Ishikawa (cell line): ENCODE measurements around the gene BTN3A1.

Experiments
- CEBPB ChIP-seq: IDR thresholded peaks from 2 replicates; pipeline ENCODE4 v1.6.1; 2012
- CREB1 ChIP-seq: IDR thresholded peaks from 2 replicates; pipeline ENCODE4 v1.6.1; 2012; ENCODE audit warnings: low read depth
- EGR1 ChIP-seq: IDR thresholded peaks from 2 replicates; pipeline ENCODE4 v1.6.1; 2012
- EP300 ChIP-seq: IDR thresholded peaks from 2 replicates; pipeline ENCODE4 v1.6.1; 2012; ENCODE audit warnings: borderline replicate concordance
- FOXM1 ChIP-seq: IDR thresholded peaks from 2 replicates; pipeline ENCODE4 v1.6.1; 2012; ENCODE audit warnings: low read depth, borderline replicate concordance
- MAX ChIP-seq: IDR thresholded peaks from 2 replicates; pipeline ENCODE4 v1.6.1; 2012
- NFIC ChIP-seq: IDR thresholded peaks from 2 replicates; pipeline ENCODE4 v1.6.1; 2012
- RAD21 ChIP-seq: IDR thresholded peaks from 2 replicates; pipeline ENCODE4 v1.6.1; 2012; ENCODE audit warnings: low read depth
- REST ChIP-seq: IDR thresholded peaks from 2 replicates; pipeline ENCODE4 v1.6.1; 2012; ENCODE audit warnings: low read depth, mild to moderate bottlenecking
- TAF1 ChIP-seq: IDR thresholded peaks from 2 replicates; pipeline ENCODE4 v1.6.1; 2012; ENCODE audit warnings: low read depth, mild to moderate bottlenecking
- TCF12 ChIP-seq: IDR thresholded peaks from 2 replicates; pipeline ENCODE4 v1.6.1; 2012; ENCODE audit warnings: low read depth
- TEAD4 ChIP-seq: IDR thresholded peaks from 2 replicates; pipeline ENCODE4 v1.6.1; 2012
- YY1 ChIP-seq: IDR thresholded peaks from 2 replicates; pipeline ENCODE4 v1.6.1; 2012; ENCODE audit warnings: low read depth
- ZBTB7A ChIP-seq: IDR thresholded peaks from 2 replicates; pipeline ENCODE4 v1.6.1; 2012; ENCODE audit warnings: low read depth
- TF ChIP-seq, protein P1 (sequence below): IDR thresholded peaks from 2 replicates; pipeline ENCODE4 v1.6.1; 2012

BTN3A1 gene

DNA sequence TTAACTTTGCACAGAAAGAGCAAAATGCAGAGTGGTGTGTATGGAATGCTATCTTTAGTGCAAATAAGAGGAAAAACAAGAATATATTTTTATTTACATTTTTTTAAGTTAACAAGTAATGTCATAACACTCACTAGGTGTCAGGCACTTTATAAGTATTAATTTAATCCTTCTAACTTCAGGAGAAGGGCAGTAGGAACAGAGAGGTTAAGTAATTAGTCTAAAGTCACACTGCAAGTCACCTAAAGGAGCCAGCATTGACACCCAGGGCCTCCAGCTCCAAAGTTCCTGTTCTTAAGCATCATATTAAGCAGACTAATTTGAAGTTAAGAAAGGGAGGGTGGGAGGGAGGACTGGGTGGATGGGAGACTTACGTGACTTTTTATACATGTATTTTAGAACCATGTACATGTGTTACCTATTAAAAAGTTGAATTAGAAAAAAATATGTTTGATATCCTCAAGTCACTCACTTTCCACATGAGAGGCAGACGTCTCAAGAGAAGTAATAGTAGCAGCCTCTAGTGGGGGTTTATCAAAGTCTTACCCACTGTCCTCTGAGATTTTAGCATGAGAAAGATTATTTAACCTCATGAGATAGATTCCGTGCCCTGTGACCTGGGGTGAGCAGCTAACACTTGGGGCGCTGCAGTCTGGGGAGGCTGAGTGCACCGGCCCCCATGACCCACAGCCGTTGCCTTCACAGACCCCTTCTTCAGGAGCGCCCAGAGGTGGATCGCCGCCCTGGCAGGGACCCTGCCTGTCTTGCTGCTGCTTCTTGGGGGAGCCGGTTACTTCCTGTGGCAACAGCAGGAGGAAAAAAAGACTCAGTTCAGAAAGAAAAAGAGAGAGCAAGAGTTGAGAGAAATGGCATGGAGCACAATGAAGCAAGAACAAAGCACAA lies 7.0 kb downstream of the BTN3A1 start:
- TF ChIP-seq TCF12 (no peak), RAD21 (no peak), CREB1 (no peak), ZBTB7A (no peak), TEAD4 (no peak), TAF1 (no peak), NFIC (no peak), CEBPB (no peak), REST (no peak), YY1 (no peak), EP300 (no peak), EGR1 (no peak), FOXM1 (no peak), MAX (no peak)
- TF ChIP-seq, protein P1, sequence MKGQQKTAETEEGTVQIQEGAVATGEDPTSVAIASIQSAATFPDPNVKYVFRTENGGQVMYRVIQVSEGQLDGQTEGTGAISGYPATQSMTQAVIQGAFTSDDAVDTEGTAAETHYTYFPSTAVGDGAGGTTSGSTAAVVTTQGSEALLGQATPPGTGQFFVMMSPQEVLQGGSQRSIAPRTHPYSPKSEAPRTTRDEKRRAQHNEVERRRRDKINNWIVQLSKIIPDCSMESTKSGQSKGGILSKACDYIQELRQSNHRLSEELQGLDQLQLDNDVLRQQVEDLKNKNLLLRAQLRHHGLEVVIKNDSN: no peak

DNA sequence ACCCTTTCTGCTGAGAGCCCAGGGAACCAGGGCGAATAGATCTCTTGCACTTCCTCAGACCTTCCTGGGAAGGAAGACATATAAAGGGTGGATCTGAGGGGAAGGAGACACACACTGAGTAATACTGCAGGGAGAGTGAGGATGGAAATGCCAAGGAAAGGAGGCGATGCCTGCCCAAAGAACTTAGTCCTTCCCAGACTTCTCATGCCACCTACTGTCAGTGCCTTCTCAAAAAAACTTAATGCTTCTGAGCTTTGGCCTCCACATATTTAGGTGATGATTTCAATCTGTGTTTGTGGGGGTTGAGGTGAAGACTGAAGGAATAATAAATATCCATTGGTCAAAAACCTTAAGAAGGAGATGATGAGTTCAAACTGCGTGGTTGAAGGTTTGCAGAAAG lies 9.7 kb downstream of the BTN3A1 start:
- TF ChIP-seq EP300 (no peak), EGR1 (no peak), YY1 (no peak), RAD21 (no peak), MAX (no peak), CEBPB (no peak), TCF12 (no peak), TAF1 (no peak), REST (no peak), TEAD4 (no peak), FOXM1 (no peak), CREB1 (no peak), NFIC (no peak)
- TF ChIP-seq, protein P1: no peak

DNA sequence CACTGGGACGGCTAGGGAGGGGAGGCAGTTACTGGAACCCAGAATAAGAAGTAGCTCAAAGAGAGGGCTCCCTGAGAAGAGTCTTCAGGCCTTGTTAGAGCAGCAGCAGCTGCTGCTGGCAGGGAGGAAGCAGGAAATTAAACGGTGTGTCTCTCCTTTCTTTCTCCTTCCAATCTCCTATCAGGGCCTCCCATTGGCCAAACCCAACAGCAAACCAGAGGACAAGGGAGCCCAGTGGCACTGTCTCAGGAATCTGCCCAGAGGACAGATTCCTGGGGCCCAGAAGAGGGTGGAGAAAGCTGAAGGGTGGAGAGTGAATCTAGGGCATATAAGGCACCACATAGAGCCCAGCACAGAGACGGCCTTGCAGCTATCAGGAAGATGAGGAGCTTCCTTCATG lies 10.2 kb downstream of the BTN3A1 start:
- TF ChIP-seq TEAD4: no peak
- TF ChIP-seq ZBTB7A: no peak
- TF ChIP-seq CEBPB: no peak
- no peak for TF ChIP-seq EGR1
- TF ChIP-seq YY1: no peak
- no peak for TF ChIP-seq EP300

GRCh38 chr6:26412954-26413353 lies 10.9 kb downstream of the BTN3A1 start:
- no peak for TF ChIP-seq EGR1
- TF ChIP-seq NFIC: no peak
- no peak for TF ChIP-seq EP300
- TF ChIP-seq RAD21: no peak
- TF ChIP-seq MAX: no peak
- TF ChIP-seq, protein P1: no peak
- no peak for TF ChIP-seq REST
- TF ChIP-seq TAF1: no peak
- TF ChIP-seq YY1: no peak
- TF ChIP-seq FOXM1: no peak
- no peak for TF ChIP-seq ZBTB7A
- TF ChIP-seq CREB1: no peak
- no peak for TF ChIP-seq TCF12
